Activated CD8-positive, alpha-beta memory T cell treated with anti-CD3 and anti-CD28 coated beads for 4 hours (primary cell): Measurements from ENCODE around the gene FADS3.

Experiments used
- DNase-seq, 2 donors: peaks; one replicate each; pipeline ENCODE4 v3.0.0-alpha.2; 2020; ENCODE audit warnings: low read depth in 2 of 2

The FADS3 gene

GRCh38 chr11:61891331-61892084, at the start of gene FADS3:
FADS3 (minus strand) TSS chr11:61891545; CDS start chr11:61891381, 164 bp downstream.
- peak; percentile 15 to 21 for DNase-seq

GRCh38 chr11:61940466-61940865, 49.1 kb upstream of the FADS3 start:
- DNase-seq = no peak

GRCh38 chr11:61935861-61936260, 44.5 kb upstream of the FADS3 start:
- DNase-seq = no peak

GRCh38 chr11:61930933-61931332, 39.6 kb upstream of the FADS3 start:
- DNase-seq = no peak

- no peak for DNase-seq
These were observed 37.3 kb upstream of the FADS3 start for GRCh38 chr11:61928606-61929005.

GRCh38 chr11:61927501-61927900, 36.2 kb upstream of the FADS3 start:
- no peak for DNase-seq

GRCh38 chr11:61926235-61926634, 34.9 kb upstream of the FADS3 start:
- no peak for DNase-seq

GRCh38 chr11:61925736-61926135, 34.4 kb upstream of the FADS3 start:
- no peak for DNase-seq

GRCh38 chr11:61924064-61924455, 32.7 kb upstream of the FADS3 start:
- DNase-seq = no peak

GRCh38 chr11:61923166-61924063, 32.1 kb upstream of the FADS3 start:
- DNase-seq = no peak

GRCh38 chr11:61922539-61922938, 31.2 kb upstream of the FADS3 start:
- no peak for DNase-seq

GRCh38 chr11:61921446-61921845, 30.1 kb upstream of the FADS3 start:
- DNase-seq = no peak

GRCh38 chr11:61919705-61920631, 28.6 kb upstream of the FADS3 start:
- no peak for DNase-seq

GRCh38 chr11:61918938-61919704, 27.8 kb upstream of the FADS3 start:
- DNase-seq = no peak

GRCh38 chr11:61918251-61918937, 27.0 kb upstream of the FADS3 start:
- DNase-seq = no peak

- no peak for DNase-seq
These were observed 26.2 kb upstream of the FADS3 start, which contains the start of gene RAB3IL1 for GRCh38 chr11:61917334-61918109. RAB3IL1 (minus strand) TSS chr11:61917566; CDS start chr11:61917367, 199 bp downstream.

GRCh38 chr11:61916737-61917333, 25.5 kb upstream of the FADS3 start:
- DNase-seq = no peak

- no peak for DNase-seq
These were observed 23.3 kb upstream of the FADS3 start for GRCh38 chr11:61914471-61915171.
